ENCODE data around the gene BARHL1.

DNA sequence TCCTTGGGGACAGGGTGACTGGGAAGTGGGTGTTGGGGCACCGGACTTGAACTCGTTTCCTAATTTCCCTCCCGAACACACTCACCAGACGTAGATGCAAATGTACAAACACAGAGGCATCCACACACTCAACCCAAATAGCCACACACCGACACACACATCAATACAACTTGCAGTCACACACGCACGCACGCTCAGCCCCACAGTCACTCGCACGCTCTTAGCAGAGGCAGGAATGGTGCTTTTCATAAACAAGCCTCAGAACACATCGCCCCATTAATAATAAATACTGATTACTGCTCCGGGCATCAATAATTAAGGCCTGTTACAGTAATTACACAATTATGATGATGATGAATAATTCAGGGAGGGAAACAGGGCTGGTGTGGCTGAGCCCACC lies 5.7 kb downstream of the BARHL1 start:
- TF ChIP-seq, protein P1, sequence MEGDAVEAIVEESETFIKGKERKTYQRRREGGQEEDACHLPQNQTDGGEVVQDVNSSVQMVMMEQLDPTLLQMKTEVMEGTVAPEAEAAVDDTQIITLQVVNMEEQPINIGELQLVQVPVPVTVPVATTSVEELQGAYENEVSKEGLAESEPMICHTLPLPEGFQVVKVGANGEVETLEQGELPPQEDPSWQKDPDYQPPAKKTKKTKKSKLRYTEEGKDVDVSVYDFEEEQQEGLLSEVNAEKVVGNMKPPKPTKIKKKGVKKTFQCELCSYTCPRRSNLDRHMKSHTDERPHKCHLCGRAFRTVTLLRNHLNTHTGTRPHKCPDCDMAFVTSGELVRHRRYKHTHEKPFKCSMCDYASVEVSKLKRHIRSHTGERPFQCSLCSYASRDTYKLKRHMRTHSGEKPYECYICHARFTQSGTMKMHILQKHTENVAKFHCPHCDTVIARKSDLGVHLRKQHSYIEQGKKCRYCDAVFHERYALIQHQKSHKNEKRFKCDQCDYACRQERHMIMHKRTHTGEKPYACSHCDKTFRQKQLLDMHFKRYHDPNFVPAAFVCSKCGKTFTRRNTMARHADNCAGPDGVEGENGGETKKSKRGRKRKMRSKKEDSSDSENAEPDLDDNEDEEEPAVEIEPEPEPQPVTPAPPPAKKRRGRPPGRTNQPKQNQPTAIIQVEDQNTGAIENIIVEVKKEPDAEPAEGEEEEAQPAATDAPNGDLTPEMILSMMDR (conservative IDR thresholded peaks at IDR 0.05; ENCODE audit: low read length), result no peak
- TF ChIP-seq EZH2phosphoT487 (IDR thresholded peaks at IDR 0.05; ENCODE audit: borderline replicate concordance, low read depth, low read length), result no peak

Measured in OCI-LY7 (cell line).